HEK293 (cell line): ENCODE data around the gene EXOSC5.

Source experiments
- CTCF ChIP-seq: fragments of 450-650 bp; formaldehyde crosslinking; IDR thresholded peaks from 2 replicates; pipeline ENCODE4 v1.5.1; 2016; ENCODE audit warnings: missing biosample characterization, missing genetic modification characterization
- ZNF76 ChIP-seq: fragments of 450-650 bp; formaldehyde crosslinking; IDR thresholded peaks from 2 replicates; pipeline ENCODE4; 2016; ENCODE audit warnings: low read depth, missing biosample characterization, missing genetic modification characterization, borderline replicate concordance
- TF ChIP-seq, protein P1 (sequence below): fragments of 450-650 bp; formaldehyde crosslinking; IDR thresholded peaks from 2 replicates; pipeline ENCODE4 v1.5.1; 2016; ENCODE audit warnings: missing biosample characterization, missing genetic modification characterization, low read depth
- TF ChIP-seq, protein P2 (sequence below): fragments of 450-650 bp; formaldehyde crosslinking; conservative IDR thresholded peaks from 2 replicates; pipeline ENCODE4 v1.5.1; 2016; ENCODE audit warnings: low read depth, missing biosample characterization, missing genetic modification characterization
- TF ChIP-seq, protein P3 (sequence below): fragments of 450-650 bp; formaldehyde crosslinking; IDR thresholded peaks from 2 replicates; pipeline ENCODE4 v1.5.1; 2016; ENCODE audit warnings: missing biosample characterization, missing genetic modification characterization

- TF ChIP-seq, protein P1, sequence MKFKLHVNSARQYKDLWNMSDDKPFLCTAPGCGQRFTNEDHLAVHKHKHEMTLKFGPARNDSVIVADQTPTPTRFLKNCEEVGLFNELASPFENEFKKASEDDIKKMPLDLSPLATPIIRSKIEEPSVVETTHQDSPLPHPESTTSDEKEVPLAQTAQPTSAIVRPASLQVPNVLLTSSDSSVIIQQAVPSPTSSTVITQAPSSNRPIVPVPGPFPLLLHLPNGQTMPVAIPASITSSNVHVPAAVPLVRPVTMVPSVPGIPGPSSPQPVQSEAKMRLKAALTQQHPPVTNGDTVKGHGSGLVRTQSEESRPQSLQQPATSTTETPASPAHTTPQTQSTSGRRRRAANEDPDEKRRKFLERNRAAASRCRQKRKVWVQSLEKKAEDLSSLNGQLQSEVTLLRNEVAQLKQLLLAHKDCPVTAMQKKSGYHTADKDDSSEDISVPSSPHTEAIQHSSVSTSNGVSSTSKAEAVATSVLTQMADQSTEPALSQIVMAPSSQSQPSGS (tag by site-specific recombination) = no peak
- TF ChIP-seq CTCF (tag by site-specific recombination) = no peak
- TF ChIP-seq ZNF76 (tag by site-specific recombination) = no peak
- TF ChIP-seq, protein P2, sequence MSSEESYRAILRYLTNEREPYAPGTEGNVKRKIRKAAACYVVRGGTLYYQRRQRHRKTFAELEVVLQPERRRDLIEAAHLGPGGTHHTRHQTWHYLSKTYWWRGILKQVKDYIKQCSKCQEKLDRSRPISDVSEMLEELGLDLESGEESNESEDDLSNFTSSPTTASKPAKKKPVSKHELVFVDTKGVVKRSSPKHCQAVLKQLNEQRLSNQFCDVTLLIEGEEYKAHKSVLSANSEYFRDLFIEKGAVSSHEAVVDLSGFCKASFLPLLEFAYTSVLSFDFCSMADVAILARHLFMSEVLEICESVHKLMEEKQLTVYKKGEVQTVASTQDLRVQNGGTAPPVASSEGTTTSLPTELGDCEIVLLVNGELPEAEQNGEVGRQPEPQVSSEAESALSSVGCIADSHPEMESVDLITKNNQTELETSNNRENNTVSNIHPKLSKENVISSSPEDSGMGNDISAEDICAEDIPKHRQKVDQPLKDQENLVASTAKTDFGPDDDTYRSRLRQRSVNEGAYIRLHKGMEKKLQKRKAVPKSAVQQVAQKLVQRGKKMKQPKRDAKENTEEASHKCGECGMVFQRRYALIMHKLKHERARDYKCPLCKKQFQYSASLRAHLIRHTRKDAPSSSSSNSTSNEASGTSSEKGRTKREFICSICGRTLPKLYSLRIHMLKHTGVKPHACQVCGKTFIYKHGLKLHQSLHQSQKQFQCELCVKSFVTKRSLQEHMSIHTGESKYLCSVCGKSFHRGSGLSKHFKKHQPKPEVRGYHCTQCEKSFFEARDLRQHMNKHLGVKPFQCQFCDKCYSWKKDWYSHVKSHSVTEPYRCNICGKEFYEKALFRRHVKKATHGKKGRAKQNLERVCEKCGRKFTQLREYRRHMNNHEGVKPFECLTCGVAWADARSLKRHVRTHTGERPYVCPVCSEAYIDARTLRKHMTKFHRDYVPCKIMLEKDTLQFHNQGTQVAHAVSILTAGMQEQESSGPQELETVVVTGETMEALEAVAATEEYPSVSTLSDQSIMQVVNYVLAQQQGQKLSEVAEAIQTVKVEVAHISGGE (tag by site-specific recombination) = no peak
- TF ChIP-seq, protein P3, sequence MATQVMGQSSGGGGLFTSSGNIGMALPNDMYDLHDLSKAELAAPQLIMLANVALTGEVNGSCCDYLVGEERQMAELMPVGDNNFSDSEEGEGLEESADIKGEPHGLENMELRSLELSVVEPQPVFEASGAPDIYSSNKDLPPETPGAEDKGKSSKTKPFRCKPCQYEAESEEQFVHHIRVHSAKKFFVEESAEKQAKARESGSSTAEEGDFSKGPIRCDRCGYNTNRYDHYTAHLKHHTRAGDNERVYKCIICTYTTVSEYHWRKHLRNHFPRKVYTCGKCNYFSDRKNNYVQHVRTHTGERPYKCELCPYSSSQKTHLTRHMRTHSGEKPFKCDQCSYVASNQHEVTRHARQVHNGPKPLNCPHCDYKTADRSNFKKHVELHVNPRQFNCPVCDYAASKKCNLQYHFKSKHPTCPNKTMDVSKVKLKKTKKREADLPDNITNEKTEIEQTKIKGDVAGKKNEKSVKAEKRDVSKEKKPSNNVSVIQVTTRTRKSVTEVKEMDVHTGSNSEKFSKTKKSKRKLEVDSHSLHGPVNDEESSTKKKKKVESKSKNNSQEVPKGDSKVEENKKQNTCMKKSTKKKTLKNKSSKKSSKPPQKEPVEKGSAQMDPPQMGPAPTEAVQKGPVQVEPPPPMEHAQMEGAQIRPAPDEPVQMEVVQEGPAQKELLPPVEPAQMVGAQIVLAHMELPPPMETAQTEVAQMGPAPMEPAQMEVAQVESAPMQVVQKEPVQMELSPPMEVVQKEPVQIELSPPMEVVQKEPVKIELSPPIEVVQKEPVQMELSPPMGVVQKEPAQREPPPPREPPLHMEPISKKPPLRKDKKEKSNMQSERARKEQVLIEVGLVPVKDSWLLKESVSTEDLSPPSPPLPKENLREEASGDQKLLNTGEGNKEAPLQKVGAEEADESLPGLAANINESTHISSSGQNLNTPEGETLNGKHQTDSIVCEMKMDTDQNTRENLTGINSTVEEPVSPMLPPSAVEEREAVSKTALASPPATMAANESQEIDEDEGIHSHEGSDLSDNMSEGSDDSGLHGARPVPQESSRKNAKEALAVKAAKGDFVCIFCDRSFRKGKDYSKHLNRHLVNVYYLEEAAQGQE (tag by site-specific recombination) = no peak
Observed at GRCh38 chr19:41405776-41406175, 8.6 kb upstream of the EXOSC5 start.
